ENCODE measurements around the gene NR3C1. TPM values are rescaled to one million over a fixed set of nuclear protein-coding genes. Genes with fewer than 3 reads are reported as not detected.

Gene NR3C1
- total RNA-seq, 1 donor from 2014 or later: 76.7 TPM

DNA sequence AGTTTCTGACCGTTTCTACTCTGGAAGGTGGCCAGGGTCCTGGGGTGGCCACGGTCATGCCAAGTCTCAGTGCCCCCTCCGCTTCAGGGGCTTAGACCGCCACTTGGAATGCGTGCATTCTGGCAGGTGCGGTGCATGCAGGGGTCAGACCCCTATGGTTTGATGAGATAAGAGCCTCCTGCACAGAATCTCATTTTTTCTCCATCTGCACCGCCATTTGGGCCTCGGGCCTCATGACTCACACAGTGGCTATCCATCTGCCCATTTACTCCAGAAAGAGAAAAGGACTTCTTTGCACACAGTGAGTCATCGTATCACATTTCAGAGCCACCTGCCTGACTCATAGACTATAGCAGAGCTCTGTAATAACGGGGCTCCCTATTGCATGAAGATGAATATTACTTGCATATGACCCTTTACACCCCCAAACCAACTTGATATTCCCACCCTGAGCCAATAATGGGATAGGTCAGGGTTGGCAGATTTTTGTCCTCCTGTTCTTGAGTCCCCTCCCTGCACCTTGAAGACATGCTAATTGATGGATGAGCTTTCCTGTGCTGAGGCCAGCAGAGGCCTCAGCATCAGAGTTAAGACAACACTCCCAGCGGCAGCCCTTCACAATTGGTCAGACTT, 157.4 kb downstream of the NR3C1 start:
- H3K4me1 ChIP-seq (ENCODE audit: control insufficient read depth in 3 of 3, insufficient read depth in 3 of 3, low read length in 3 of 3): peaks cover 36 to 54% (median 42%) of the 10 kb centered on the region in 3 donors

DNA sequence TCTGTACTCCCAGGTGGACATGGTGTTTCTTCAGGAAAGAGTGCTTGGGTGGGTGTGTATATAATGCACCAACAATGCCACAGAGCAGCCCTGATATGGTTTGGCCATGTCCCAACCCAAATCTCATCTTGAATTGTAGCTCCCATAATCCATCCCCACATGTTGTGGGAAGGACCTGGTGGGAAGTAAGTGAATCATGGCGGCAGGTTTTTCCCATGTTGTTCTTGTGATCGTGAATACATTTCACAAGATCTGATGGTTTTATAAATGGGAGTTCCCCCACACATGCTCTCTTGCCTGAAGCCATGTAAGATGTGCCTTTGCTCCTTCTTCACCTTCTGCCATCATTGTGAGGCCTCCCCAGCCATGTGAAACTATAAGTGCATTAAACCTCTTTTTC, 158.5 kb downstream of the NR3C1 start:
- Histone ChIP-seq H3K9ac (ENCODE audit: low read depth in 1 of 3, low read length in 3 of 3) (no peak overlapping the region), H3K27ac (ENCODE audit: low read depth, low read length) (peak overlapping the region; percentile 89), H3K4me3 (ENCODE audit: low read length in 3 of 3) (peak overlapping the region in 1 of 3 donors; percentile 16), H3K27me3 (ENCODE audit: control insufficient read depth in 3 of 3, insufficient read depth in 3 of 3, low read length in 3 of 3) (no peaks in the 10 kb centered on the region), H3K36me3 (ENCODE audit: control insufficient read depth in 3 of 3, insufficient read depth in 3 of 3, low read length in 3 of 3) (no peaks in the 10 kb centered on the region), H3K4me1 (ENCODE audit: control insufficient read depth in 3 of 3, insufficient read depth in 3 of 3, low read length in 3 of 3) (peaks cover 36 to 55% (median 41%) of the 10 kb centered on the region in 3 donors), H3K9me3 (ENCODE audit: control insufficient read depth in 3 of 3, low read length in 3 of 3) (no peaks in the 10 kb centered on the region)

More for the DNA sequence above, 157.4 kb downstream of the NR3C1 start:
- Histone ChIP-seq H3K27ac (ENCODE audit: low read depth, low read length) (peak overlapping the region; percentile 89), H3K9me3 (ENCODE audit: control insufficient read depth in 3 of 3, low read length in 3 of 3) (no peaks in the 10 kb centered on the region), H3K9ac (ENCODE audit: low read depth in 1 of 3, low read length in 3 of 3) (peak overlapping the region in 1 of 3 donors; percentile 47), H3K27me3 (ENCODE audit: control insufficient read depth in 3 of 3, insufficient read depth in 3 of 3, low read length in 3 of 3) (no peaks in the 10 kb centered on the region), H3K4me3 (ENCODE audit: low read length in 3 of 3) (no peak overlapping the region), H3K36me3 (ENCODE audit: control insufficient read depth in 3 of 3, insufficient read depth in 3 of 3, low read length in 3 of 3) (no peaks in the 10 kb centered on the region)

DNA sequence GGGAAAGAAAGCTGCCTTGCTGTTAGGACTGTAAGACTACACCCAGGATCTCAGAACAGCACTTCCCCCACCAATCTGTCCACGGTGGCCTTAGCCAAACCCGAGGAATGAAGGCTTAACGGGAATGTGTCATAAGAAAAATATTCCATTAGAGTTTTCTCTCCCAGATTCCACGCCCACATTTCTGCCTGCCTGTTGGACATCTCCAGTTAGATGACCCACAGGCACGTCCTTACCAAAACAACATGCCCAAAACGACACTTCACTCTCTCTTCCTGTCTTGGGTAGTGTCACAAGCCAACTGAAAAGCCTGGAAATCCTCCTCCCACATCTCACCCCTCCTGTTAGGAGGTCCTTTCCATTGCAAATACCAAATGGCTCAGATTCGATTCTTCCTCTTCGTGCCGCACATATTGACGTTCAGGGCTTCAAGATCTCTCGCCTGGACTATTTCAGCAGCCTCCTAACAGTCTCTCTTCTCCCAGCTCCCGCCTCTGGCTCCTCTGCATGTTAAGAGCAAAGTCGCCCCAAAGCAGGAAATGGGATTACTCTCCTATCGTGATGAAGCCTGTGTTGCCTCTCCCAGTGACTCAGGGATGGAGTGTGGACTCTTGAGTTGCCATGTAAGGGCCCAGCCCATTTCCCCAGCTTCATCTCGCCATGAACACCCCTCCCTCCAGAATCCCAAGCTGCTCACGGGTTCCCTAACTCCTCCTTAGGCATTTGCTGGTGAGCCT, 159.3 kb downstream of the NR3C1 start:
- peak overlapping the region; percentile 48 to 67 (median 65) for H3K9ac ChIP-seq (ENCODE audit: low read depth in 1 of 3, low read length in 3 of 3)
- H3K36me3 ChIP-seq (ENCODE audit: control insufficient read depth in 3 of 3, insufficient read depth in 3 of 3, low read length in 3 of 3): no peaks in the 10 kb centered on the region
- H3K27ac ChIP-seq (ENCODE audit: low read depth, low read length): peak overlapping the region; percentile 89
- peak overlapping the region; percentile 24 to 63 (median 51) for H3K4me3 ChIP-seq (ENCODE audit: low read length in 3 of 3)
- H3K4me1 ChIP-seq (ENCODE audit: control insufficient read depth in 3 of 3, insufficient read depth in 3 of 3, low read length in 3 of 3): peaks cover 32 to 48% (median 35%) of the 10 kb centered on the region in 3 donors
- no peaks in the 10 kb centered on the region for H3K9me3 ChIP-seq (ENCODE audit: control insufficient read depth in 3 of 3, low read length in 3 of 3)
- no peaks in the 10 kb centered on the region for H3K27me3 ChIP-seq (ENCODE audit: control insufficient read depth in 3 of 3, insufficient read depth in 3 of 3, low read length in 3 of 3)

DNA sequence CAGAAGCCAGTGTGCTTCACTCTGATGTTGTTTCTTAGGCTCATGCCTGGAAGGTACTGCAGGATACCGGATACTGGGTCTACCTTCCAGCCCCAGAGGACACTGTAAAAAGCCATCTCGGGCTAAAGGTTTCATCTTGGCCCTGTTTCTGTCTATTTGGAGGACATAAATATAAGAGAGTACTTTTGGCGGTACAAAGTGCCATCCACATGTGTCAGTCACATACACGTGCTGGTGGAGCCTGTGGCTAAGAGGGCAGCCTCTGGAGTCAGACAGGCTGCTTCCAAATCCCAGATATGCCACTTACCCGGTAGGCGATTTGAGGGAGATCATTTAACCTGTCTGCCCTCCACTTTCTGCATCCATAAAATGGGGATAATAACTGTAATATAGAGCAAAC, 160.4 kb downstream of the NR3C1 start:
- Histone ChIP-seq H3K27ac (ENCODE audit: low read depth, low read length) (peak overlapping the region; percentile 89), H3K27me3 (ENCODE audit: control insufficient read depth in 3 of 3, insufficient read depth in 3 of 3, low read length in 3 of 3) (no peaks in the 10 kb centered on the region), H3K9ac (ENCODE audit: low read depth in 1 of 3, low read length in 3 of 3) (peak overlapping the region in 2 of 3 donors; percentile 36 to 67), H3K36me3 (ENCODE audit: control insufficient read depth in 3 of 3, insufficient read depth in 3 of 3, low read length in 3 of 3) (no peaks in the 10 kb centered on the region), H3K4me3 (ENCODE audit: low read length in 3 of 3) (peak overlapping the region in 2 of 3 donors; percentile 14 to 48), H3K9me3 (ENCODE audit: control insufficient read depth in 3 of 3, low read length in 3 of 3) (no peaks in the 10 kb centered on the region), H3K4me1 (ENCODE audit: control insufficient read depth in 3 of 3, insufficient read depth in 3 of 3, low read length in 3 of 3) (peaks cover 31 to 42% (median 32%) of the 10 kb centered on the region in 3 donors)

DNA sequence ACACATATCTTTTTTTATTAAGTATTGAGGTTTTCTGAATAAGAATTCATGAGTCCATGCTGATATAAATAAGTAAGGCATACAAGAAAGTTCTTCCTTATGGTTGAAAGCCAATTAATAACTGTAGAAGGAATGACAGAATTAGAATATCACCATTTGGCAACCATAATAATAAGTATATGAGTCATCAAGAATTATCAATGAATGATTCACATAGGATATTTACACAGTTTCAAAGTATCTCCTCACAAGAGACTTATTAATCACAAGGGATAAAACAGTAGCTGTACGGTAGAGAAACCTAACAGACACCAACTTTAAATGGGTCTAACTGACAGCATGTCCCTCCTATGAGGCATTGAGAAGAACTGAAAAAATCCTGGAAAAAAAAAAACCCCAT, 161.6 kb downstream of the NR3C1 start:
- Histone ChIP-seq H3K4me1 (ENCODE audit: control insufficient read depth in 3 of 3, insufficient read depth in 3 of 3, low read length in 3 of 3) (peaks cover 31 to 42% (median 32%) of the 10 kb centered on the region in 3 donors), H3K27me3 (ENCODE audit: control insufficient read depth in 3 of 3, insufficient read depth in 3 of 3, low read length in 3 of 3) (no peaks in the 10 kb centered on the region), H3K27ac (ENCODE audit: low read depth, low read length) (no peak overlapping the region), H3K9ac (ENCODE audit: low read depth in 1 of 3, low read length in 3 of 3) (no peak overlapping the region), H3K9me3 (ENCODE audit: control insufficient read depth in 3 of 3, low read length in 3 of 3) (no peaks in the 10 kb centered on the region), H3K4me3 (ENCODE audit: low read length in 3 of 3) (no peak overlapping the region), H3K36me3 (ENCODE audit: control insufficient read depth in 3 of 3, insufficient read depth in 3 of 3, low read length in 3 of 3) (no peaks in the 10 kb centered on the region)

DNA sequence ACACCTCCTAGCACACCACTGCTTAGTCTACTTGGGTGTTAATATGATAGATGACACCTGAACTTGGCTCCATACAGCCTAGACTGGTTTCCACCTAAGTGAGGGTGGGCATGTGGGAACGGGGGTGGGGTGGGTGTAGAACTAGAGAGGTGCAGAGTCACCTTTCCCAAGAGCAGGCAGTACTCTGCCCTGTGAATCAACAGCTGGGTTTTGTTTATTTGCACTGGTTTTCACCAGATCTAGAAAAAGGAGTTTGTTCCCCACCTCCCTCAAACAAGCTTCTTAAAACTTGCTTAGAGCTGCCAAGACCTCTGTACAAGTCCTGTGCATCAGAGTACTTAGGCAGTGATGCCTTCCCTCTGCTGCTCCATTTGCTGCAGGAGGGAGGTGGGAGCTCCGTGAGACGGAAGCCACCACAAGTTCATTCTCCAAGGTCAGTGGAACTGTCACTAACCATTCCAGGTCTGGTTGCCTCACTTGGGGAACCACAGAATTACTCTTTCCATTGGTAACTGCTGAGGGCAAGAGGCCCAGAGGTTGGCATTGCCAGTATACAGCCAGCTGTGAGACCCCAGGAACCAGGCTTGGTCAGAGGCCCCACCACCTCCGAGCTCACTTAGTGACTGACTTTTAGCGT, 163.5 kb downstream of the NR3C1 start:
- Histone ChIP-seq H3K27me3 (ENCODE audit: control insufficient read depth in 3 of 3, insufficient read depth in 3 of 3, low read length in 3 of 3) (no peaks in the 10 kb centered on the region), H3K4me3 (ENCODE audit: low read length in 3 of 3) (no peak overlapping the region), H3K27ac (ENCODE audit: low read depth, low read length) (no peak overlapping the region), H3K36me3 (ENCODE audit: control insufficient read depth in 3 of 3, insufficient read depth in 3 of 3, low read length in 3 of 3) (no peaks in the 10 kb centered on the region), H3K9ac (ENCODE audit: low read depth in 1 of 3, low read length in 3 of 3) (no peak overlapping the region), H3K4me1 (ENCODE audit: control insufficient read depth in 3 of 3, insufficient read depth in 3 of 3, low read length in 3 of 3) (peaks cover 22 to 36% (median 23%) of the 10 kb centered on the region in 3 donors), H3K9me3 (ENCODE audit: control insufficient read depth in 3 of 3, low read length in 3 of 3) (no peaks in the 10 kb centered on the region)

DNA sequence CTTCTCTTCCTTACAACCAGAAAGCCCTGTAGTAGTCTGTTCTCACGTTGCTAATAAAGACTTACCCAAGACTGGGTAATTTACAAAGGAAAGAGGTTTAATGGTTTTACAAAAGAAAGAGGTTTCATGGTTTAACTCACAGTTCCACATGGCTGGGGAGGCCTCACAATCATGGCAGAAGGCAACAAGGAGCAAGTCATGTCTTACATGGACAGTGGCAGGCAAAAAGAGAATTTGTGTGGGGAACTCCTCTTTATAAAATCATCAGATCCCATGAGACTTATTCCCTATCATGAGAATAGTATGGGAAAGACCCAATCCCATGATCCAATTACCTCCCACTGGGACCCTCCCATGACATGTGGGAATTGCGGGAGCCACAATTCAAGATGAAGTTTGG, 164.9 kb downstream of the NR3C1 start:
- Histone ChIP-seq H3K27me3 (ENCODE audit: control insufficient read depth in 3 of 3, insufficient read depth in 3 of 3, low read length in 3 of 3) (no peaks in the 10 kb centered on the region), H3K4me3 (ENCODE audit: low read length in 3 of 3) (no peak overlapping the region), H3K9ac (ENCODE audit: low read depth in 1 of 3, low read length in 3 of 3) (no peak overlapping the region), H3K27ac (ENCODE audit: low read depth, low read length) (no peak overlapping the region), H3K4me1 (ENCODE audit: control insufficient read depth in 3 of 3, insufficient read depth in 3 of 3, low read length in 3 of 3) (peaks cover 13 to 24% (median 13%) of the 10 kb centered on the region in 3 donors), H3K36me3 (ENCODE audit: control insufficient read depth in 3 of 3, insufficient read depth in 3 of 3, low read length in 3 of 3) (no peaks in the 10 kb centered on the region), H3K9me3 (ENCODE audit: control insufficient read depth in 3 of 3, low read length in 3 of 3) (no peaks in the 10 kb centered on the region)

DNA sequence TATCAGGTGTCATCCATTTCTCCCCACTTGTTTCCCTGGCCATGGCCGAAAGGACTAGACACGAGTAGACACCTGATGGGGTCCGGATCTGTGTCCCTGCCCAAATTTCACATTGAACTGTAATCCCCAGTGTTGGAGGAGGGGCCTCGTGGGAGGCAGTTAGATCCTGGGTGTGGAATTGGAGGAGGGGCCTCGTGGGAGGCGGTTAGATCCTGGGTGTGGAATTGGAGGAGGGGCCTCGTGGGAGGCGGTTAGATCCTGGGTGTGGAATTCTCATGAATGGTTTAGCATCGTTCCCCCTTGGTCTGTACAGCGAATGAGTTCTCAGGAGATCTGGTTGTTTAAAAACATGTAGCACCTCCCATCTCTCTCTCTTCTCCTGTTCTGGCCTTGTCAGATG, 165.8 kb downstream of the NR3C1 start:
- Histone ChIP-seq H3K9ac (ENCODE audit: low read depth in 1 of 3, low read length in 3 of 3) (no peak overlapping the region), H3K9me3 (ENCODE audit: control insufficient read depth in 3 of 3, low read length in 3 of 3) (no peaks in the 10 kb centered on the region), H3K4me3 (ENCODE audit: low read length in 3 of 3) (no peak overlapping the region), H3K27ac (ENCODE audit: low read depth, low read length) (no peak overlapping the region), H3K4me1 (ENCODE audit: control insufficient read depth in 3 of 3, insufficient read depth in 3 of 3, low read length in 3 of 3) (peaks cover 3 to 15% (median 3%) of the 10 kb centered on the region in 3 donors), H3K36me3 (ENCODE audit: control insufficient read depth in 3 of 3, insufficient read depth in 3 of 3, low read length in 3 of 3) (no peaks in the 10 kb centered on the region), H3K27me3 (ENCODE audit: control insufficient read depth in 3 of 3, insufficient read depth in 3 of 3, low read length in 3 of 3) (no peaks in the 10 kb centered on the region)

DNA sequence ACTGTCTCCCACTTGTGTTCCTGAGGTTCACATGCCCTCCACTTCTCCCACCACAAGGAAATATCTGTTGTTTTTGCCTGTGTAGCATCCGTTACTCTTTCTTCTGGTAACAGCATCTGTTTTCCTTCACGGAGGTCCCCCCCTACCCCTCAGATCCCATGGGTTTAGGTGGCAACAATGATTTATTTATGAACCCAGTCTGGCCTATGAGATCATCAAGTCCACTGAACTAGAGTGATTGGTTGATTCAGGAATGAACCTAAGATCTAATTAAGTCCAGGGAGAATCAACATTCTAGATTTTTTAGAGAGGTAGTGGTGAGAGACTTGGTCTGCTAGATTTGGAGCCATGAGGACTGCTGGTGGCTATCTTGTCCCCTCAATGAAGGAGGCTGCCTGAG, 166.8 kb downstream of the NR3C1 start:
- Histone ChIP-seq H3K27ac (ENCODE audit: low read depth, low read length) (no peak overlapping the region), H3K9ac (ENCODE audit: low read depth in 1 of 3, low read length in 3 of 3) (no peak overlapping the region), H3K9me3 (ENCODE audit: control insufficient read depth in 3 of 3, low read length in 3 of 3) (no peaks in the 10 kb centered on the region), H3K27me3 (ENCODE audit: control insufficient read depth in 3 of 3, insufficient read depth in 3 of 3, low read length in 3 of 3) (no peaks in the 10 kb centered on the region), H3K36me3 (ENCODE audit: control insufficient read depth in 3 of 3, insufficient read depth in 3 of 3, low read length in 3 of 3) (no peaks in the 10 kb centered on the region), H3K4me1 (ENCODE audit: control insufficient read depth in 3 of 3, insufficient read depth in 3 of 3, low read length in 3 of 3) (peaks cover 0 to 12% (median 0%) of the 10 kb centered on the region in 3 donors), H3K4me3 (ENCODE audit: low read length in 3 of 3) (no peak overlapping the region)

DNA sequence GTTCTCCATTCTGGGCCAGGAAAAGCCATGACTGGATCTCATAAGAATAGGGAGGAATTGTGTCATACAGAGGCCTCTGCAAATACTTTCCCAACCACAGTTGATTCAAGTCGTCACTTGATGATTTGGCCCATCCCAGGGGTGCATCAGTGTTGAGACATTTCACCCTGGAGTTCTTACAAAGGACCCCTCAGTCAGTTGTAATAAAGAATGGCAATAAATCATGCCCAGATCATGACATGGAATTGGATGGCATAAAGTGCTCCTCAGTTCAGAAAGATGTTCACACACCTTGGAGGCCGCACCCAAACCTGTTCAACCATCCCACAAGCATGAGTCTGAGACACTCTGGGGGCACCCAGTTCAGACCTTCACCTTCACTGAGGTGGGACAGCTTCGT, 168.1 kb downstream of the NR3C1 start:
- no peaks in the 10 kb centered on the region for H3K36me3 ChIP-seq (ENCODE audit: control insufficient read depth in 3 of 3, insufficient read depth in 3 of 3, low read length in 3 of 3)
- H3K27me3 ChIP-seq (ENCODE audit: control insufficient read depth in 3 of 3, insufficient read depth in 3 of 3, low read length in 3 of 3): no peaks in the 10 kb centered on the region
- H3K9ac ChIP-seq (ENCODE audit: low read depth in 1 of 3, low read length in 3 of 3): no peak overlapping the region
- H3K27ac ChIP-seq (ENCODE audit: low read depth, low read length): peak overlapping the region; percentile 38
- peaks cover under 1 to 14% (median under 1%) of the 10 kb centered on the region in 3 donors for H3K4me1 ChIP-seq (ENCODE audit: control insufficient read depth in 3 of 3, insufficient read depth in 3 of 3, low read length in 3 of 3)
- no peaks in the 10 kb centered on the region for H3K9me3 ChIP-seq (ENCODE audit: control insufficient read depth in 3 of 3, low read length in 3 of 3)
- no peak overlapping the region for H3K4me3 ChIP-seq (ENCODE audit: low read length in 3 of 3)

All from skeletal muscle tissue (tissue), 4 donors.